A172 (cell line): ENCODE results near the gene OR56B4. TPM values are rescaled to one million over a fixed set of nuclear protein-coding genes. Genes with fewer than 3 reads are reported as not detected.
"Not testable (repeated sequence)": the region's sequence is repeated elsewhere in the genome, so short reads cannot be mapped to it uniquely, and the experiment has no call there.

ENCODE experiments used
- DNase-seq: peaks from one replicate; pipeline ENCODE4 v3.0.0-alpha.2; 2015; ENCODE audit warnings: low spot score
- total RNA-seq: library from RNA; depleted of rRNA; stranded (reverse); fragments of >200 nt; shearing (Covaris generic); gene quantifications from 2 replicates; pipeline ENCODE4 v1.2.3, GENCODE V29; 2014; rRNA removed

The OR56B4 gene, protein sequence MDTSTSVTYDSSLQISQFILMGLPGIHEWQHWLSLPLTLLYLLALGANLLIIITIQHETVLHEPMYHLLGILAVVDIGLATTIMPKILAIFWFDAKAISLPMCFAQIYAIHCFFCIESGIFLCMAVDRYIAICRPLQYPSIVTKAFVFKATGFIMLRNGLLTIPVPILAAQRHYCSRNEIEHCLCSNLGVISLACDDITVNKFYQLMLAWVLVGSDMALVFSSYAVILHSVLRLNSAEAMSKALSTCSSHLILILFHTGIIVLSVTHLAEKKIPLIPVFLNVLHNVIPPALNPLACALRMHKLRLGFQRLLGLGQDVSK
- not detected in 2 replicates for total RNA-seq

DNA sequence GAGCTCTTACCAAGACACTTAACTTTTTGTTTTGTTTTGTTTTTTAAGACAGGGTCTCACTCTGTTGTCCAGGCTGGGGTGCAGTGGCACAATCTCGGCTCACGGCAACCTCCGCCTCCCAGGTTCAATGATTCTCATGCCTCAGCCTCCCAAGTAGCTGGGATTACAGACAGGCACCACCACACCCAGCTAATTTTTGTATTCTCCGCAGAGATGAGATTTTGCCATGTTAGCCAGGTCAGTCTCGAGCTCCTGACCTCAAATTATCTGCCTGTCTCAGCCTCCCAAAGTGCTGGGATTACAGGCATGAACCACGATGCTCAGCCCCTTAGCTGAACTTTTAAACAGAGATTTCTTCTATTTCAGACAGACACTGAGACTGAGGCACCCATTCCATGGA lies at the start of gene OR56B4:
OR56B4 (plus strand) TSS at position 301 of the 400 bp plus-strand sequence; CDS start at position 396, 95 bp downstream.
- DNase-seq = not testable (repeated sequence)

DNA sequence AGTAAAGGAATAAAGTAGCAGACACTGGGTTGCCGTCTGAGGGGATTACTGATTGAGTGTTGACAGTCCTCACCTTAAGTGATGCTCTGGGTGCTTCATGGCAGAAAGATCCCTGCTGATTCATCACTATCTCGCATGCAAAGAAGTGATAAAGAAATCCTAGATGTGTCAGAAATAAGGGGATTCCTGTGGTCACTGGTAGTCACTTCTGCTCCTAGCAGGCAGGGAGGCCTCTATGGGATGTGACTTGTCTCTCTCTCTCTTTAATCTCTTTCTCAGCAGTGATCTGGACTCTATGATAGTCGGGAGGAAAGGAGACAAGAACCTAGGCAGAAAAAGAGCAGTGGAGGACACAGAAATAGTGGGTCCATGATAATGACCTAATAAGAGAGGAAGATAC lies 46.0 kb upstream of the OR56B4 start:
- no peak for DNase-seq

DNA sequence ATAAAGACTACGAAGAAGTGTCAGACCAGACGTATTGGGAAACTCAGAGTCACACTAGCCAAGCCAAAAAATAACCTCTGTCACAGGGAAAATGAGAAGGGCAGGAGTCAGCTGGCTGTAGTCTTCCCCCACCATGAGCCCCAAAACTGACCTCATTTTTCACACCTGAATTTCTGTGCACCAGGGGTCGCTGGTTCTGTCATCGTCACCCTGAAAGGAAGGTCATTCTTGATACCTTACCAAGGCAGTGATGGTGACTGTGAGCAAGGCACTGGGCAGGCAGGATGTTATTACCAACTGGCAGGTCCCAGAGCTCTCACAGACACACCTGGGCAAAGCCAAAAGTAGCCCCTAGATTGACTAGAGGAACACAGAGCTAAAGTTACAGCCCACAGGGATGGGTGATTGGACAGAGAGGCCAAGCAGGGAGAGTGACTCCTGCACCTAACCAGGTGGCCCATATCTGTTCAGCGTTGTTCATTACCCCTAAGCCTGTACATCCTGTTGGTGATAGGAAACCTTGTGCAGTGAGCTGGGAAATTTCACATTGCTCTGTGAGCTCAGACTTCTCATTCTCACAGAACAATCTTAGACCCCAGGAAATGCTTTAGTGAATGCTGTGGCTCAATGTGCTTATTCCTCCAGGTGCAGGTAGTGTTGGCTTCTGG lies 44.7 kb upstream of the OR56B4 start:
- DNase-seq = no peak

DNA sequence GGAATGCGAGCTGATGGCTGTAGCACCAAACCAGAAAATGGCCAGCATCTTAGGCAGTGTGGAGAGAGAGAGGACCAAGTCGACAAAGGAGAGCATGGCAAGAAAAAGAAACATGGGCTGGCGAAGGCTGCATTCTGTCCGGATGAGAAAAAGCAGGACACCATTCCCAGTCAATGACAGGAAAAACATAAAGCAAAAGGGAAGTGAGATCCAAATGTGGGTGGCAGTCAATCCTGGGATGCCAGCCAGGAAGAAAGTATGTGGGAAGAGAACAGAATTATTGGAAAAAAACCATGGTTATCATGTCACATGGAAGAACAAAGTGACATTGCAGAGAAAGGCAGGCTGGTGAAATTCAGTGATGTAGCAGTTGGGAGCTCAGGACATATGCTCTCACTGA lies 40.0 kb upstream of the OR56B4 start:
- no peak for DNase-seq

DNA sequence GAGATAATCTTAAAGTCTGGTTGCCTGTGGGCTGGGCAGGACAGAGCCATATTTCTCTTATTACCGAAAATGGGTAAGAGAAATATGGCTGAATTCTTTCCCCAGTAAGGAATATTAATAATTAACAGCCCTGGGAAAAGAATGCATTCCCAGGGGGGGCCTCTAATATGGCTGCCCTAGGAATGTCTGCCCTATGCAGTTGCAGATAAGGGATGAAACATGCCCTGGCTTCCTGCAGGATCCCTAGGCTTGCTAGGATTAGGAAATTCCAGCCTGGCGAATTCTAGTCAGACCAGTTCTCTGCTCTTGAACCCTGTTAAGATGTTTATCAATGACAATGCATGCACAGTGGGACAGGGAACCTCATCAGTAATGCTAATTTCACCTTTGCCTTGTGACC lies 31.0 kb upstream of the OR56B4 start:
- DNase-seq = not testable (repeated sequence)

DNA sequence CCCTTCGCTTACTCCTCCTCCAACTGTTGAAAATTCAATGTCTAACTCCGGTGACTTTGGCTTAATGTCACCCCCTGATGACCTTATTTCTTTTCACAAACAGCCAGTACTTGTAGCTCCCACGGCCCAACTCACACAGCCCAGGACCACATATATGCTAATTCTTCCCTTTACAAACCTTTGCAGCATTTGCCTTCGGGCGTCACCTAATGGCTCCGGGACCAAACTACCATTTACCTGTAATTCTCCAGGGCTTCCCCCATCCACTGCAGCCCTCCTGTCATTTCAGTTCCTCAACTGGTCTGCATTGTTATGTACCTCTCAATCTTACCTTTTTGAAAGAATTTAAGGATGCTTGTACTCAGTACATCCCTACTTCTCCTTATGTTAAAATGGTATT lies 29.8 kb upstream of the OR56B4 start:
- no peak for DNase-seq

DNA sequence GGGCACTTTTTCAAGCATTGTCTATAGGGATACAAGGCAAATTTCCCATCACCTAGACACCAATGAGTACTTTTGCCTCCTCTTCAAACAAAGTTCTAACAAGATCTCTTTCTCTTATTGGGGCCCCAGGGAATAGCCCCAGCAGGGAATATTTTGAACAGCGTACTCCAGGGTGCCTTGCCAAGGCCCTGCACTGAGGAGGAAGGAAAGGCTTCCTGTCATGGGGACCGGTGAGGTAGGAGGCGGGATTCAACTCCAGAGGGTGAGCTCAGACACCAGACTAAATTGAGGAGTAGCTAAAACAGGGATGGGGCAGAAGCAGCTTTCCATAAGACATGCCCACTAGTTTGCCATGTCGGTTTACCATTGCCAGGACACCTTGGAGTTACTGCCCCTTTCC lies 28.0 kb upstream of the OR56B4 start:
- no peak for DNase-seq

DNA sequence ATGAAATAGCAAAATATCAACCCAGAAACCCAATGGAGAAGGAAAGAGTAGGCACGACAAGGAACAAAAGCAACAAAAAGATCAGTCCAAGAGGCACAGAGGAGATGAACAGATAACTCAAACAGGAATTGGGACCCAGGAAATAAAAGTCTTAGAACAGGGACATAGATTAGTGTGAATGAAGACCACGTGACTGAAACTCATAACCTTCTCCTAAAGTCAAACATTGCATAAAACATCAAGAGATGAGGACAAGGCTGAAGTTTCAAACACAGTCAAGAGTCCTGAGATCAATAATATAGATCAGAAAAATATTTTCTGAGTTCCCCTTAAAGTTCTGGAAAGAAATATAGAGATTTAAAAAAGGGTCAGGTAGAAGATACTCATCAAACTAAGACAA lies 24.4 kb upstream of the OR56B4 start:
- DNase-seq = no peak

DNA sequence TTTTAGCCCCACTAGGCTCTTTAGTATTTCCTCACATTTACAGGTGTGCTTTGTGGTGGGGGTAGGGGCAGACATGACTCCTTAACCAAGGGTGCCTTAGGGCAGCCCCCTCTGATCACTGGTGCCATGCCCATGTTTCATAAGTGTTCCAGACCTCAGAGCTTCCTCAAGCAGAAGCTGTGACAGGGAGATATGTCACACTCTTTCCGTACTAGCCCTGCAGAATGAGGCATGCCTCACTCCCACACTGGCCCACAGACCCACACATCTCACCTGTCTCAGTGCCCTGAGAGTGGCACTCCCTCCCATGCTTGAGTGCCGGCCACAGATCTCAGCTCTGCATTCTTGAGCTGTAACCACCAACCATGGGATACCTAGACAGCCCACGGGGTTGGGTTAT lies 22.9 kb upstream of the OR56B4 start:
- DNase-seq = no peak

DNA sequence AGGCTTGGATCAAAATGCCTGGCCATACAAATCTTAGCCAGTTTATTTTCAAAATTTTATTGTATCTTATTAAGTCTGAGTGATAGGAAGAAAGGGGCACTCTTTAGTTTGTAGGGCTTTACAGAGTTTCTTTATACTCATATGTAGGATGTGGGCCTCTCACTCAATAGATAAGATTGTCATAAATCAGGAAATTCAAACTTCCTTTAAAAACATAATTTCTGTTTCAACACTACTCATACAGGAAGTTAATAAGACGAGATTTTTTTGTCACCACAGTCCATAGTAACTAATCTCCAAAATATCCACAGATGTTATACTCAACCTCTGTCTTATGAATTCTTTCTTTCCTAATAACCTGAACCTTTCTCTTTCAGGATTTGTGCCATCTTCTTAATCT lies 13.3 kb upstream of the OR56B4 start:
- no peak for DNase-seq

DNA sequence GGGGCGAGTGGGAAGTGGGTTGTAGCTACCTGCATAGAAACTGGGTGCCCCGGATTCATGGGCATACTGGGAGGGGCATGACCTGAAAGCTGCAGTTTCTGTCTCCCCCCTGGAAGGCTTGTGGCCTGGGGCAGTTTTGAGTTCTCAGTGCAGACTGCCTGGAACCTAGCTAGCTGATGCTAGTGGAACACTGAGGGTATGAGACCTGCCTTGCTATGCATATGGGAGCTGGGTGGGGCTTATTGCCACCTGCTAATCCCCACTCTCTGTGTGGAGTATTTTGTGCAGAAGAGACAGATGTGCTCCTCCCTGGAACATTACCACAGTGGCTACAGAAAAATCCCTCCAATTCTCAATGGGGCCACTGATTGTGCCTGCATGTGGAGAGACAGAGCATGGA lies 11.7 kb upstream of the OR56B4 start:
- no peak for DNase-seq

DNA sequence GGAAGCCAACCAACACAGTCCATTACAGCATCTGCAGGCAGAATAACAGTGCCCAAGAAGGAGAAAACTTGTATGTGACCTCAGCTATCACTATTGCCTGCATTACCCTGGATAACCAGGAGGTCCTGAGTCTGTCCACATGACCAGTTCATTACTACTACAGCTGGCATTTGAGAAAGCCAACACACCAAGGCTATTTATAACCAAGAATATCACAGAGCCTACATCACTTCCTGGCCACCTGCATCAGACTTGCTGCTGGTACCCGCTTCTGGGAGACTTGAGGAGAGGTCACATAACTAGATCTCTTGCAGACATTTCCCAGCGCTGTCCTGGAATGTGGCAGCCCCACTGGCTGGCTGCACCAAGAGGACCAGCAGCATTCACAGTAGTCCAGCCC lies 11.1 kb upstream of the OR56B4 start:
- DNase-seq = peak; percentile 14

DNA sequence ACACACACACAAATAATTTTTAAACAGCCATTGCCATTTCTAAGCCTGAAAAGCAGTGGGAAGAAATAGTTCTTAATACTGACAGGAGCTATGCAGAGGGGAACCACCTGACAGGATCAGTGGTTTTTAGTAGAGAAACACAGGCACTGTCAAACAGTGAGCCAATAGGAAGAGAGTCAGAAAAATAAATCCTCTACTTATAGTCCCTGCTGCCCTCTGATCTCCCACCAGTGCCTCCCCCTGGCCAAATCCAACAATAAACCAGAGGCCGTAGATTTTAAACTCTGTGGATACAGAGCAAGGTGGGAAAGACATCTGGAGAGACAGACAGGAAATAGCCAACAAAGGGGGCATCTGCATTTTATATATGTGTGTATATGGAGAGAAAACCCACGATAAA lies 7.9 kb upstream of the OR56B4 start:
- no peak for DNase-seq

DNA sequence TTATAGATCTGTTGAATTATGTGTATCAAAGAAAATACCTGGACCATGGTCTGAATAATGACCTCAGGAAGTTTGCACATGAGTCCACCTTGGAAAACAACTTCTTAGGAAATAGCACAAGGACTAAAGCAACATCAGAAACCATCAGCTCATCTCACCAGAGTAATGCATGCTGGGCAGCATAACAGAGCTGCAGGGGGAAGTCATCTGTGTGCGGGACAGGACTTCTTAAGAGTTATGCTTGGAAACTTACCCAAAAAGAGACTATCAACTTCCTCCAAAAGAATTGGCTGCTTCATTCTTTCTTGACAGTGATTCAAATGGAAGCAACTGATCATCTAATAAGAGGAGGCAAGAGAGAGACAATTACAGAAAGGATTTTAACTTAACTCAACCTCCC lies 2.5 kb downstream of the OR56B4 start:
- no peak for DNase-seq

DNA sequence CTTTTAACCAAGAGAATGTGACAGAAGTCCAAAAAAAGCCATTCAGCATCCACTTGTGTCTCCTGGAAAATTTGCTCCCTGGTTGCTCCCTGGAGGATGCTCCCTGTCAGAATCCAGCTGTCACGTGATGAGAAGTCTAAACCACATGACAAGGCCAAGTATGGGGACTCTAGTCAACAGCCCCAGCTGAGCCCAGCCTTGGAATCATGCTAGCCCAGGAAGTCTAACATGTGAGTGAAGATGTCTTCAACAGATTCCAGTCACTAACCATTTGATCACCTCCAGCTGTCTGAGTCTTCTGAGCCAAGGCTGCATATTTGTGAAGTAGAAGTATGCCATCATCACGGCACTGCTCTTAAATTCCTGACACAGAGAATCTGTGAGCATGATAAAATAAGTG lies 4.2 kb downstream of the OR56B4 start:
- no peak for DNase-seq

DNA sequence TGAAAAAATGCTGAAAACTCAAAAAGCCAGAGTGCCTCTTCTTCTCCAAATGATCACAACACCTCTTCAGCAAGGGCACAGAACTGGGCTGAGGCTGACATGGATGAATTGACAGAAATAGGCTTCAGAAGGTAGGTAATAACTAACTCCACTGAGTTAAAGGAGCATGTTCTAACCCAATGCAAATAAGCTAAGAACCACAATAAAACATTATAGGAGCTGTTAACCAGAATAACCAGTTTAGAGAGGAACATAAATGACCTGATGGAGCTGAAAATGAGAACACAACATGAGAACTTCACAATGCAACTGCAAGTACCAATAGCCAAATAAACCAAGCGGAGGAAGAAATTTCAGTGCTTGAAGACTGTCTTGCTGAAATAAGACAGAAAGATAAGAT lies 9.2 kb downstream of the OR56B4 start:
- no peak for DNase-seq

DNA sequence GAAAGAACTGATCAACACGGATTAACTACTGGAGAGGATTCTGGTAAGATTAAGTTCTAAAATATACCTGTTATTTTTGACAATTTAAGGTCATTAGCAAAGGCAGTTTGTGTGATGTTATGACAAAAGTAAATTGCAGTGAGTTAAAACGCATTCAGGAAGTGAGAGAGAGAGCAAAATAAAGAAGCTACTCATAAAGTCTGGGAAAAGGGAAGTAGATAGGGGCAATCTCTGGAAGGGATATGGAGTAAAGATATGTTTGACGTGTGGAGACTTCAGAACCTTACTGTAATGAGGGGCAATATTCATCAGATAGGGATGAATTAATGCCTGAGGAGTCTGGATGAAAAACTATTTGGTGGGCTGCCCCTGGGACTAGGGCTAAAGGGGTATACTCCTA lies 16.8 kb downstream of the OR56B4 start:
- no peak for DNase-seq

DNA sequence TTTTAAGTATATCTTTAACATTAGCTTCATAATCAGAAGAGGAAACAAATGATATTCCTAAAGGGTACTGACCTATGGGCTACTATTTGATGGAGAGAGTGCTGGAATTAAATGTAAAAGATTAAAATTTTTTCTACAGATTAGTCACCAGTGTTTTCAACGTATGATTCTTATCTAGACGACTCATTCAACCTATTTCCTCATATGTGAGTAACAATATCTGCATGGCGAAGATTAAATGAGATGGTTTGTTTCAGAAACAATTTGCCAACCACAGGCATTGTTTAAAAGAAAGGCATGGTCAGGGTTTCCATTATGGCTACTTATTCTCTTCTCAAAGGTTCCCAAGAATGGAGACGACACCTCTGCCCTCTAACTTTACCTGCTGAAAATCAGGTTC lies 20.4 kb downstream of the OR56B4 start:
- no peak for DNase-seq

DNA sequence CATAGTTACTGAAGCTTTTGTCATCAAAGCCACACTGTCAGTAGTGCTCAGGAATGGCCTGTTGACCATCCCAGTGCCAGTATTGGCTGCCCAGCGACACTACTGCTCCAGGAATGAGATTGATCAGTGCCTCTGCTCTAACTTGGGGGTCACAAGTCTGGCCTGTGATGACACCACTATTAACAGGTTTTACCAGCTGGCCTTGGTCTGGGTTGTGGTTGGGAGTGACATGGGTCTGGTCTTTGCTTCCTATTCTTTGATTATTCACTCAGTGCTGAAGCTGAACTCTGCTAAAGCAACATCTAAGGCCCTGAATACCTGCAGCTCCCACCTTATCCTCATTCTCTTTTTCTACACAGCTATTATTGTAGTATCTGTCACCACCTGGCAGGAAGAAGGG lies 21.5 kb downstream of the OR56B4 start:
- no peak for DNase-seq

DNA sequence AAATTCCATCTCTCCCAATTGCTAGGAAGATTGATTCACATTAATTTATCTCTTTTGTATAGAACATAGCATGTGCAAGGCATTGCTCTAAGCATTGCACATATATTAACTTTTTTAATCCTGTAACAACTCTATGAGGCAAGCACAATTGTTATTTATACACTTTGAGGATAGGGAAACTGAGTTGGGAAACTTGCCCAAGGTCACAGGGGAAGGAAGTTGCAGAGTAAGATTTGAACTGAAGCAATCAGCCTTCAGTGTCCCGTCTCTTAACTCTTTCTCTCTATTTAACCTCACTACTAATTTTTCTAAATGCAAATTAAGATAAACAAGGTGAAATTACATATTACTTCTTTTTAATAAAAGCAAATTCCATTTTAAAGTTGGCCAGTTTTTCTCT lies 22.2 kb downstream of the OR56B4 start:
- DNase-seq = no peak

DNA sequence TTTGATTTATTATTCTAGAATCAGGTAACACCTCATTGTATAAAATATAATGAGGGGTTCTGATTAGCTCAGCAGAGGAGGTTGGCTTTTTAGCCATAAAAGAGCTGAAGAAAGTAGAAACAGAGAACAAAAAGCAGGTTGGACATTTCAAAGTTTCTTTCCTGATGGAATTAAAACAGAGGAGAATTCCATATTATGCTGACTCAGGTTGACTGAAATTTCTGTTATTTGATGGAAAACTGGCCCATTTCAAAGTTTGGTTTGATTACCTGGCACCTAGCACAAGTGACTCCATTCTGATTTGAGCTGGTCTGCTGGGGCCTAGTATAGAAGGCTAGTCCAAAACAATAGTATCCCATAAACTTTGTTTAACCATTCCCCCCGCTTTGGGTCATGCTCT lies 24.9 kb downstream of the OR56B4 start:
- no peak for DNase-seq

DNA sequence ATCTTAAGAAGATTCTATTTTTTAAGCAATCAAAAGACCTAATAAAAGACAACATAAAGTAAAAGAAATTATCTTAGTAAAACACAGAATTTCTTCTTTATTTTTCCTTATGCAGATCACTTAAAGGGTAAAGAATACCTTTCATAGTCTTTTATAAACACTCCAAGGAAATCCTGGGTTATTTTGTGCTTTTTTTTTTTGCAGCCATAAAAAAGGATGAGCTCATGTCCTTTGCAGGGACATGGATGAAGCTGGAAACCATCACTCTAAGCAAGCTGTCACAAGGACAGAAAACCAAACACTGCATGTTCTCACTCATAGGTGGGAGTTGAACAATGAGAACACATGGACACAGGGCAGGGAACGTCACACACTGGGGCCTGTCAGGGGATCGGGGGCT lies 28.5 kb downstream of the OR56B4 start:
- not testable (repeated sequence) for DNase-seq

DNA sequence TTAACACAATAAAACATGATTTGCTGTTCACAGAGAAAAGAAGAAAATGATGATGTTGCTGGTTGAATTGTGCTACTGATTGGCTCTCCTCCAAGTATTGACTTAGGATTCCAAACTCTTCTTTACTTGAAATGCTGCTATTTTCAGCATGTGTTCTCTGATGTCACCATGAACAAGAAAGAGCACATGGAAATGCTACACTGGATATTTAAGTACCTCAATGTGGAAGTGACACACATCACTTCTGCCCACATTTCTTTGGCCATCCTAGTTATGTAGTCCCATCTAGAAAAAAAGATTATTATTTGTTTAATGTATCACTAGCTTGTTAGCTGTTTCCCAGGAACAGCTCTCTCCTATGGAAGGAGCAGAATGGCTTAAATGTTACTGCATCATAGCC lies 35.5 kb downstream of the OR56B4 start:
- DNase-seq = no peak

DNA sequence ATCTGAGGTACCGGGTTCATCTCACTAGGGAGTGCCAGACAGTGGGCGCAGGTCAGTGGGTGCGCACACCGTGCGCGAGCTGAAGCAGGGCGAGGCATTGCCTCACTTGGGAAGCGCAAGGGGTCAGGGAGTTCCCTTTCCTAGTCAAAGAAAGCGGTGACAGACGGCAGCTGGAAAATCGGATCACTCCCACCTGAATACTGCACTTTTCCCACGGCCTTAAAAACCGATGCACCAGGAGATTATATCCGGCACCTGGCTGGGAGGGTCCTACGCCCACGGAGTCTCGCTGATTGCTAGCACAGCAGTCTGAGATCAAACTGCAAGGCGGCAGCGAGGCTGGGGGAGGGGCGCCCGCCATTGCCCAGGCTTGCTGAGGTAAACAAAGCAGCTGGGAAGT lies 36.3 kb downstream of the OR56B4 start:
- DNase-seq = not testable (repeated sequence)
